IMR-90 (cell line): ENCODE measurements around the gene RAB1B. TPM values are rescaled to one million over a fixed set of nuclear protein-coding genes. Genes with fewer than 3 reads are reported as not detected.
A peak's percentile ranks its signal among the peaks of the same experiment; 100 is the strongest.

Experiments
- ATAC-seq: fragments of 200-7000 bp; cut with Tn5 transposase; 2 replicates; pipeline ENCODE4 v1.9.1; 2020; ENCODE audit warnings: low read depth, mild to moderate bottlenecking, moderate library complexity
- BruUV-seq: library from RNA; stranded (reverse); fragments of 400-500 nt; replicated peaks from 2 replicates; lab custom pipeline; 2021; lab: Mats Ljungman, UMichigan
- CTCF ChIA-PET: fragments of 300-600 bp; formaldehyde crosslinking; extraction: SDS; loops from one replicate; lab custom pipeline; 2021; ENCODE audit warnings: antibody characterized with exemption; lab: Yijun Ruan, JAX
- POLR2A ChIA-PET: fragments of 300-600 bp; sonication (Branson Sonifier 250); formaldehyde crosslinking; loops from one replicate; lab custom pipeline; 2022; ENCODE audit warnings: antibody characterized with exemption; ENCODE audit not compliant: unreplicated experiment; lab: Charles Lee
- DNase-seq: peaks from one replicate; pipeline ENCODE4 v3.0.0; 2013
- H2AFZ ChIP-seq: replicated peaks from 2 replicates; pipeline ENCODE3; 2013; ENCODE audit warnings: low read length, mild to moderate bottlenecking; ENCODE audit not compliant: poor library complexity
- H2AK5ac ChIP-seq: 2 replicates; pipeline ENCODE4 v1.6.1; 2013; ENCODE audit warnings: low read depth, low read length, inconsistent platforms
- H2AK9ac ChIP-seq: replicated peaks from 2 replicates; pipeline ENCODE3; 2013; ENCODE audit warnings: mild to moderate bottlenecking, low read depth, low read length, moderate library complexity; ENCODE audit not compliant: poor library complexity
- H2BK120ac ChIP-seq: 2 replicates; pipeline ENCODE4 v1.6.1; 2013; ENCODE audit warnings: low read depth, low read length, inconsistent platforms
- H2BK15ac ChIP-seq: 3 replicates; pipeline ENCODE4 v1.6.1; 2013; ENCODE audit warnings: low read depth, low read length, inconsistent platforms
- H2BK20ac ChIP-seq: 2 replicates; pipeline ENCODE4 v1.6.1; 2013; ENCODE audit warnings: low read depth, mild to moderate bottlenecking, inconsistent platforms, low read length, moderate library complexity
- H2BK5ac ChIP-seq: 2 replicates; pipeline ENCODE4 v1.6.1; 2013; ENCODE audit warnings: mild to moderate bottlenecking, low read depth, low read length, inconsistent platforms; ENCODE audit not compliant: poor library complexity, severe bottlenecking
- H3K14ac ChIP-seq: replicated peaks from 2 replicates; pipeline ENCODE4 v1.6.1; 2013; ENCODE audit warnings: low read depth, low read length, inconsistent platforms
- H3K18ac ChIP-seq: 2 replicates; pipeline ENCODE4 v1.6.1; 2013; ENCODE audit warnings: low read depth, low read length, control low read depth
- H3K23ac ChIP-seq: 2 replicates; pipeline ENCODE4 v1.6.1; 2013; ENCODE audit warnings: low read depth, low read length, inconsistent platforms
- H3K27ac ChIP-seq: 2 replicates; pipeline ENCODE4 v1.5.1; 2013; ENCODE audit warnings: mild to moderate bottlenecking, control low read depth, low read length; ENCODE audit not compliant: insufficient read depth
- H3K27me3 ChIP-seq: 2 replicates; pipeline ENCODE4 v1.6.1; 2013; ENCODE audit warnings: low read length; ENCODE audit not compliant: control insufficient read depth, insufficient read depth
- H3K36me3 ChIP-seq: 2 replicates; pipeline ENCODE4 v1.6.1; 2013; ENCODE audit warnings: low read length, mixed read lengths; ENCODE audit not compliant: control insufficient read depth, insufficient read depth
- H3K4ac ChIP-seq: 2 replicates; pipeline ENCODE4 v1.6.1; 2013; ENCODE audit warnings: low read depth, low read length, inconsistent platforms
- H3K4me1 ChIP-seq: 2 replicates; pipeline ENCODE4 v1.6.1; 2013; ENCODE audit warnings: low read length, mixed read lengths; ENCODE audit not compliant: control insufficient read depth, insufficient read depth
- H3K4me2 ChIP-seq: 2 replicates; pipeline ENCODE4 v1.6.1; 2013; ENCODE audit warnings: low read depth, mild to moderate bottlenecking, control low read depth, low read length, moderate library complexity
- H3K4me3 ChIP-seq: 2 replicates; pipeline ENCODE4 v1.5.1; 2013; ENCODE audit warnings: low read depth, mild to moderate bottlenecking, control low read depth, low read length, moderate library complexity; ENCODE audit not compliant: insufficient read depth
- H3K56ac ChIP-seq: 2 replicates; pipeline ENCODE4 v1.6.1; 2013; ENCODE audit warnings: low read length, inconsistent platforms; ENCODE audit not compliant: insufficient read depth; ENCODE audit errors: extremely low read depth
- H3K79me1 ChIP-seq, 2 experiments: 2 replicates each; pipeline ENCODE4 v1.6.1; 2013; ENCODE audit warnings: low read length in 2 of 2, inconsistent platforms in 1 of 2, low read depth in 1 of 2
- H3K9ac ChIP-seq: 2 replicates; pipeline ENCODE4 v1.6.1; 2013; ENCODE audit warnings: low read depth, low read length, control low read depth
- H3K9me1 ChIP-seq: 2 replicates; pipeline ENCODE4 v1.6.1; 2013; ENCODE audit warnings: low read length, inconsistent platforms; ENCODE audit not compliant: insufficient read depth
- H3K9me3 ChIP-seq: 2 replicates; pipeline ENCODE4 v1.6.1; 2013; ENCODE audit warnings: low read length; ENCODE audit not compliant: control insufficient read depth, insufficient read depth
- H4K20me1 ChIP-seq: 2 replicates; pipeline ENCODE4 v1.6.1; 2013; ENCODE audit warnings: low read length, inconsistent platforms; ENCODE audit not compliant: insufficient read depth
- H4K5ac ChIP-seq: 2 replicates; pipeline ENCODE4 v1.6.1; 2013; ENCODE audit warnings: mild to moderate bottlenecking, low read depth, low read length, control low read depth
- H4K8ac ChIP-seq, 2 experiments: 2 replicates each; pipeline ENCODE4 v1.6.1; 2013; ENCODE audit warnings: low read depth in 2 of 2, low read length in 2 of 2, control low read depth in 1 of 2, inconsistent platforms in 1 of 2
- H4K91ac ChIP-seq: 2 replicates; pipeline ENCODE4 v1.6.1; 2013; ENCODE audit warnings: low read depth, low read length, inconsistent platforms; ENCODE audit not compliant: insufficient read depth
- BHLHE40 ChIP-seq: fragments of 150-350 bp; IDR thresholded peaks from 2 replicates; pipeline ENCODE4 v1.6.1; 2016; ENCODE audit warnings: mild to moderate bottlenecking, low read depth, low read length
- FOS ChIP-seq: fragments of 150-350 bp; IDR thresholded peaks from 2 replicates; pipeline ENCODE4 v1.6.1; 2016; ENCODE audit warnings: low read depth, low read length
- MAZ ChIP-seq: IDR thresholded peaks from 2 replicates; pipeline ENCODE4 v1.6.1; 2012; ENCODE audit warnings: low read depth, mild to moderate bottlenecking, low read length, improper control_type of control experiment, moderate library complexity, borderline replicate concordance
- MXI1 ChIP-seq: IDR thresholded peaks from 2 replicates; pipeline ENCODE4 v1.6.1; 2012; ENCODE audit warnings: low read depth, mild to moderate bottlenecking, low read length, moderate library complexity, borderline replicate concordance
- NFE2L2 ChIP-seq: fragments of 150-350 bp; IDR thresholded peaks from 2 replicates; pipeline ENCODE4 v1.6.1; 2016; ENCODE audit warnings: low read depth, mild to moderate bottlenecking, low read length
- WGBS, 2 experiments: methylation state at CpG; one replicate each; pipeline versions ENCODE4 v1.1.5 to v1.1.7; 2013; ENCODE audit warnings: missing lambda C conversion rate in 2 of 2; ENCODE audit not compliant: insufficient read length in 1 of 2; ENCODE audit errors: extremely low coverage in 2 of 2; 5-methylcytosine and 5-hydroxymethylcytosine counted together
- dilution Hi-C: fragments of 300-500 bp; cut with HindIII; formaldehyde crosslinking; loops from one replicate; pipeline ENCODE4 v1.14.3; 2018; ENCODE audit warnings: low sequenced_read_pairs; ENCODE audit not compliant: unreplicated experiment
- in situ Hi-C: fragments of 300-500 bp; cut with MboI; formaldehyde crosslinking; loops from 3 replicates; pipeline ENCODE4 v1.14.3; 2019; ENCODE audit warnings: low sequenced_read_pairs, inconsistent platforms, mixed read lengths
- intact Hi-C: fragments of 100-400 bp; cut with micrococcal nuclease; formaldehyde crosslinking; loops from 2 replicates; pipeline ENCODE4 v1.10.0; 2022
- polyA plus RNA-seq, 3 experiments: library from polyadenylated mRNA; depleted of rRNA; stranded (reverse); fragments of >200 nt; gene quantifications; 2 replicates each; pipeline ENCODE4 v1.2.3, GENCODE V29; 2012; ENCODE audit warnings: low replicate concordance in 1 of 3
- total RNA-seq: library from RNA; depleted of rRNA; stranded (reverse); fragments of >200 nt; gene quantifications from 2 replicates; pipeline ENCODE4 v1.2.3, GENCODE V29; 2012; rRNA removed

RAB1B gene
- total and polyA plus RNA-seq, 2 of the 4 experiments (the other 2 are of a cell fraction): 83.7 to 248 TPM

GRCh38 chr11:66326261-66327111 is 58.0 kb downstream of the RAB1B start:
- H3K9me3 ChIP-seq: no peaks in the 10 kb centered on the region
- peak overlapping the region; percentile 88 for H3K18ac ChIP-seq
- peak overlapping the region; percentile 100 for H3K4ac ChIP-seq
- H2AFZ ChIP-seq: peak overlapping the region; percentile 96
- DNase-seq: no peak
- peak overlapping the region; percentile 100 for H2BK5ac ChIP-seq
- no TSS peak for BruUV-seq
- H3K23ac ChIP-seq: peak overlapping the region; percentile 93
- H4K91ac ChIP-seq: peak overlapping the region; percentile 100
- peak overlapping the region; percentile 100 for H2BK20ac ChIP-seq
- H3K27ac ChIP-seq: peak overlapping the region; percentile 95
- H2BK120ac ChIP-seq: peak overlapping the region; percentile 100
- H4K5ac ChIP-seq: peak overlapping the region; percentile 88
- peak overlapping the region; percentile 90; the same call in 1 of the 2 replicates for H3K56ac ChIP-seq
- peaks cover 0 to 38% of the 10 kb centered on the region in 2 experiments; a peak in 3 of 4 replicates for H3K79me1 ChIP-seq
- CTCF ChIA-PET: interaction anchor here (0.6 to 1.0 kb wide), 4 partner anchors 13 to 62 kb away, joined by 4 read pairs; no protein-coding TSS in a partner anchor
- in situ Hi-C loops: no loop called here
- H3K9me1 ChIP-seq: peaks cover 29% of the 10 kb centered on the region
- peak overlapping the region; percentile 100 for H2AK5ac ChIP-seq
- peak overlapping the region; percentile 81 to 100 for H4K8ac ChIP-seq
- POLR2A ChIA-PET: interaction anchor here (0.5 to 1.1 kb wide), 10 partner anchors 8 to 827 kb away, joined by 3 to 18 read pairs (median 4); partner anchors contain the start of genes CD248, RIN1, RNASEH2C and YIF1A
- no peaks in the 10 kb centered on the region for H3K27me3 ChIP-seq
- no peaks in the 10 kb centered on the region for H4K20me1 ChIP-seq
- H3K14ac ChIP-seq: peak overlapping the region; percentile 100
- peak overlapping the region; percentile 100 for H2BK15ac ChIP-seq
- dilution Hi-C loops: no loop called here
- 0% methylated on average over 5 of the region's 21 CpGs; no CpG with 5 or more reads in 1 of the 2 experiments for WGBS, 2 experiments
- peak overlapping the region; percentile 56 for H3K9ac ChIP-seq
- H2AK9ac ChIP-seq: peak overlapping the region; percentile 100
- TF ChIP-seq BHLHE40 (peak; percentile 33; the same call in 1 of the 2 replicates), NFE2L2 (no peak), FOS (no peak), MXI1 (no peak), MAZ (no peak)
- intact Hi-C loops: no loop called here
- ATAC-seq: peak; percentile 54
- peak overlapping the region; percentile 13; the same call in 1 of the 2 replicates for H3K4me2 ChIP-seq
- H3K4me1 ChIP-seq: peaks cover 43% of the 10 kb centered on the region
- peaks cover 1% of the 10 kb centered on the region for H3K36me3 ChIP-seq
- H3K4me3 ChIP-seq: no peak overlapping the region

Other genes starting within 250 kb of the RAB1B start
- 0.18 and 0.28 TPM in 2 replicates for gene CATSPER1, start 242.2 kb upstream of the RAB1B start, total RNA-seq
- gene CATSPER1, start 242.2 kb upstream of the RAB1B start, polyA plus RNA-seq (2012; rRNA removed): 0.91 and 1.0 TPM in 2 replicates
- gene GAL3ST3, start 219.5 kb upstream of the RAB1B start, total RNA-seq: not detected in 2 replicates
- gene GAL3ST3, start 219.5 kb upstream of the RAB1B start, polyA plus RNA-seq (2012; rRNA removed): 0.19 TPM in 2 replicates
- 120 and 164 TPM in 2 replicates for gene SF3B2, start 216.3 kb upstream of the RAB1B start, total RNA-seq
- 110 and 122 TPM in 2 replicates for gene SF3B2, start 216.3 kb upstream of the RAB1B start, polyA plus RNA-seq (2012; rRNA removed)
- gene PACS1, start 198.4 kb upstream of the RAB1B start, total RNA-seq: 7.3 and 8.6 TPM in 2 replicates
- 29.0 and 32.0 TPM in 2 replicates for gene PACS1, start 198.4 kb upstream of the RAB1B start, polyA plus RNA-seq (2012; rRNA removed)
- gene KLC2, start 10.9 kb upstream of the RAB1B start, total RNA-seq: 6.9 and 7.9 TPM in 2 replicates
- gene KLC2, start 10.9 kb upstream of the RAB1B start, polyA plus RNA-seq (2012; rRNA removed): 22.0 and 26.4 TPM in 2 replicates
- gene CNIH2, start 9.5 kb downstream of the RAB1B start, total RNA-seq: 0.54 and 0.83 TPM in 2 replicates
- gene CNIH2, start 9.5 kb downstream of the RAB1B start, polyA plus RNA-seq (2012; rRNA removed): 3.4 and 5.2 TPM in 2 replicates
- 128 and 134 TPM in 2 replicates for gene YIF1A, start 20.5 kb downstream of the RAB1B start, total RNA-seq
- 207 and 219 TPM in 2 replicates for gene YIF1A, start 20.5 kb downstream of the RAB1B start, polyA plus RNA-seq (2012; rRNA removed)
- gene TMEM151A, start 23.3 kb downstream of the RAB1B start, total RNA-seq: not detected in 2 replicates
- 0.03 and 0.07 TPM in 2 replicates for gene TMEM151A, start 23.3 kb downstream of the RAB1B start, polyA plus RNA-seq (2012; rRNA removed)
- gene CD248, start 48.4 kb downstream of the RAB1B start, total RNA-seq: 19.5 and 25.6 TPM in 2 replicates
- 209 and 223 TPM in 2 replicates for gene CD248, start 48.4 kb downstream of the RAB1B start, polyA plus RNA-seq (2012; rRNA removed)
- 9.9 and 10.6 TPM in 2 replicates for gene RIN1, start 67.8 kb downstream of the RAB1B start, total RNA-seq
- gene RIN1, start 67.8 kb downstream of the RAB1B start, polyA plus RNA-seq (2012; rRNA removed): 20.8 and 27.1 TPM in 2 replicates
- gene BRMS1, start 76.5 kb downstream of the RAB1B start, total RNA-seq: 57.9 and 67.2 TPM in 2 replicates
- gene BRMS1, start 76.5 kb downstream of the RAB1B start, polyA plus RNA-seq (2012; rRNA removed): 48.3 and 51.9 TPM in 2 replicates
- 10.6 and 13.9 TPM in 2 replicates for gene B4GAT1, start 79.0 kb downstream of the RAB1B start, total RNA-seq
- 18.4 and 20.5 TPM in 2 replicates for gene B4GAT1, start 79.0 kb downstream of the RAB1B start, polyA plus RNA-seq (2012; rRNA removed)
- gene SLC29A2, start 103.1 kb downstream of the RAB1B start, total RNA-seq: under 0.01 TPM in 2 replicates
- gene SLC29A2, start 103.1 kb downstream of the RAB1B start, polyA plus RNA-seq (2012; rRNA removed): 0.87 and 1.2 TPM in 2 replicates
- gene NPAS4, start 152.4 kb downstream of the RAB1B start, total RNA-seq: under 0.01 TPM in 1 of 2 replicates, not detected in the other
- gene NPAS4, start 152.4 kb downstream of the RAB1B start, polyA plus RNA-seq (2012; rRNA removed): 0.77 and 0.89 TPM in 2 replicates
- gene MRPL11, start 170.2 kb downstream of the RAB1B start, total RNA-seq: 39.2 and 45.5 TPM in 2 replicates
- 45.6 and 46.6 TPM in 2 replicates for gene MRPL11, start 170.2 kb downstream of the RAB1B start, polyA plus RNA-seq (2012; rRNA removed)
- 3.9 and 5.0 TPM in 2 replicates for gene PELI3, start 198.3 kb downstream of the RAB1B start, total RNA-seq
- gene PELI3, start 198.3 kb downstream of the RAB1B start, polyA plus RNA-seq (2012; rRNA removed): 6.3 and 6.5 TPM in 2 replicates
- 51.8 and 52.8 TPM in 2 replicates for gene DPP3, start 211.8 kb downstream of the RAB1B start, total RNA-seq
- gene DPP3, start 211.8 kb downstream of the RAB1B start, polyA plus RNA-seq (2012; rRNA removed): 66.3 and 90.3 TPM in 2 replicates
- 13.9 and 16.5 TPM in 2 replicates for gene BBS1, start 242.0 kb downstream of the RAB1B start, total RNA-seq
- gene BBS1, start 242.0 kb downstream of the RAB1B start, polyA plus RNA-seq (2012; rRNA removed): 17.3 and 20.6 TPM in 2 replicates